ENCODE data around the gene TGM1.

DNA sequence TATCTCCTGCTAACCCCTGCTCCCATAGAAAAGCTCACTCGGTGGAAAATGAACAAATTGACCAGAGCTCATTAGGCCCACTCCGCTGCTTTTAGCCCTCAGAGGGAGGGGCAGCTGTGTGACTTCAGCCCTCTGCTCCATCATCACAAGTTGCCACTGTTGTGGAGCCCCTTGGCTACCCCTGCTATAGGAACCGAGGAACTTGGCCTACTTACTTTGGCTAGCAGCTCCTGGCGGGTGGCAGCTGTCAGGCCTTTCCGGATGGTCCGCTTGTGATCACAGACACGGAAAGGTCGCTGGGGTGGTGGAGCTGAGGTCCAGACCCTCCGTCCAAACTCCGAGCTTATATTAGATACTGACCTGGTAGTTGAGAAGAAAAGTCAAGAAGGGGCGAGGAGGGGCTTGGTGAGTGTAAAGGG, 44.2 kb upstream of the TGM1 start:
- TF ChIP-seq, protein P1, sequence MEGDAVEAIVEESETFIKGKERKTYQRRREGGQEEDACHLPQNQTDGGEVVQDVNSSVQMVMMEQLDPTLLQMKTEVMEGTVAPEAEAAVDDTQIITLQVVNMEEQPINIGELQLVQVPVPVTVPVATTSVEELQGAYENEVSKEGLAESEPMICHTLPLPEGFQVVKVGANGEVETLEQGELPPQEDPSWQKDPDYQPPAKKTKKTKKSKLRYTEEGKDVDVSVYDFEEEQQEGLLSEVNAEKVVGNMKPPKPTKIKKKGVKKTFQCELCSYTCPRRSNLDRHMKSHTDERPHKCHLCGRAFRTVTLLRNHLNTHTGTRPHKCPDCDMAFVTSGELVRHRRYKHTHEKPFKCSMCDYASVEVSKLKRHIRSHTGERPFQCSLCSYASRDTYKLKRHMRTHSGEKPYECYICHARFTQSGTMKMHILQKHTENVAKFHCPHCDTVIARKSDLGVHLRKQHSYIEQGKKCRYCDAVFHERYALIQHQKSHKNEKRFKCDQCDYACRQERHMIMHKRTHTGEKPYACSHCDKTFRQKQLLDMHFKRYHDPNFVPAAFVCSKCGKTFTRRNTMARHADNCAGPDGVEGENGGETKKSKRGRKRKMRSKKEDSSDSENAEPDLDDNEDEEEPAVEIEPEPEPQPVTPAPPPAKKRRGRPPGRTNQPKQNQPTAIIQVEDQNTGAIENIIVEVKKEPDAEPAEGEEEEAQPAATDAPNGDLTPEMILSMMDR (IDR thresholded peaks at IDR 0.05): no peak
- no peak for TF ChIP-seq EP300 (IDR thresholded peaks at IDR 0.05)

Data from sigmoid colon (tissue), 4 donors.